Omental fat pad (tissue), 4 donors: ENCODE results near the gene SLAMF6. TPM values are rescaled to one million over a fixed set of nuclear protein-coding genes. Genes with fewer than 3 reads are reported as not detected.
"Not testable (repeated sequence)": the region's sequence is repeated elsewhere in the genome, so short reads cannot be mapped to it uniquely, and the experiment has no call there.

ENCODE experiments used
- ATAC-seq: fragments of 150-250 bp; one replicate; pipeline ENCODE4 v1.9.1; 2016; ENCODE audit warnings: mild to moderate bottlenecking, moderate library complexity; ENCODE audit not compliant: low FRiP score
- DNase-seq: peaks from one replicate; pipeline ENCODE4 v3.0.0-alpha.2; 2019; ENCODE audit warnings: low spot score
- CTCF ChIP-seq, 3 donors: fragments of 450-650 bp; IDR thresholded peaks; one replicate each; pipeline ENCODE4 v1.5.1; 2016 to 2017; ENCODE audit warnings: antibody characterized with exemption in 3 of 3, mild to moderate bottlenecking in 3 of 3, moderate library complexity in 2 of 3
- total RNA-seq, 4 donors: library from RNA; depleted of rRNA; stranded (reverse); fragments of >200 nt; gene quantifications; one replicate each; pipeline ENCODE4 v1.1.0, GENCODE V29; 2016

The SLAMF6 gene
- total RNA-seq, 4 donors from 2014 or later = 1.5 to 4.9 (median 2.9) TPM

GRCh38 chr1:160560806-160561205 is 37.8 kb upstream of the SLAMF6 start:
- no peak for ATAC-seq
- no peak for DNase-seq
- TF ChIP-seq CTCF (IDR thresholded peaks at IDR 0.05) = no peak

GRCh38 chr1:160560045-160560705 is 37.1 kb upstream of the SLAMF6 start:
- TF ChIP-seq CTCF (IDR thresholded peaks at IDR 0.05) = no peak
- DNase-seq (no peak), ATAC-seq (no peak)

- ATAC-seq, DNase-seq: not testable (repeated sequence)
Observed at GRCh38 chr1:160559437-160559836, 36.4 kb upstream of the SLAMF6 start.

- no peak for TF ChIP-seq CTCF (IDR thresholded peaks at IDR 0.05)
- DNase-seq = no peak
- no peak for ATAC-seq
Observed at GRCh38 chr1:160558660-160559380, 35.8 kb upstream of the SLAMF6 start.

- ATAC-seq (no peak), DNase-seq (no peak)
- no peak for TF ChIP-seq CTCF (IDR thresholded peaks at IDR 0.05)
Observed at GRCh38 chr1:160553778-160554177, 30.7 kb upstream of the SLAMF6 start.

GRCh38 chr1:160552425-160552824 is 29.4 kb upstream of the SLAMF6 start:
- ATAC-seq (no peak), DNase-seq (no peak)
- no peak for TF ChIP-seq CTCF (IDR thresholded peaks at IDR 0.05)

- DNase-seq (no peak), ATAC-seq (no peak)
- TF ChIP-seq CTCF (IDR thresholded peaks at IDR 0.05) = no peak
Observed at GRCh38 chr1:160550572-160551034, 27.5 kb upstream of the SLAMF6 start.
